Stomach (tissue), 4 donors: ENCODE data around the gene FOLR3.

Experiments
- POLR2A ChIP-seq, 4 donors: fragments of 450-650 bp; IDR thresholded peaks; one replicate each; pipeline ENCODE4 v1.6.1; 2016; ENCODE audit warnings: antibody characterized with exemption in 4 of 4, control low read depth in 2 of 4, mild to moderate bottlenecking in 1 of 4, moderate library complexity in 1 of 4
- TF ChIP-seq, protein P1 (sequence below), 7 experiments: fragments of 450-650 bp in 4 of 7; fragments of 200-600 bp in 3 of 7; sonication (generic) in 3 of 7; IDR thresholded peaks; one replicate each; pipeline ENCODE4 v1.5.1; 2016 to 2019; ENCODE audit warnings: antibody characterized with exemption in 7 of 7, control low read depth in 2 of 7, mild to moderate bottlenecking in 1 of 7

DNA sequence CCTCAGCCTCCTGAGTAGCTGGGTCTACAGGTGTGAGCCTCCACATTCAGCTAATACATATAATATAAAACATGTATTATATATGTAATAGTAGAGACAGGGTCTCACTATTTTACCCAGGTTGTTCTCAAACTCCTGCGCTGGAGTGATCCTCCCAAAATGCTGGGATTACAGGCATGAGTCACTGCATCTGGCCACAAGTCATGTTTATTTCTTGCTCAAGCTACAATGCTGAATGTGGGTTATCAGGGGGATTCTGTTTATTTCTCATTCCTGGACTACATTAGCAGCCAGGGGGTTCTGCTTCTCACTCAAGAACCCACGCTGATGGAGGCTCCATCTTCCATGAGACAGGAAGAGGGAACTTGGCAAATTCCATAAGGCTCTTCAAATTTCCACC lies 24.8 kb downstream of the FOLR3 start:
- TF ChIP-seq, protein P1, sequence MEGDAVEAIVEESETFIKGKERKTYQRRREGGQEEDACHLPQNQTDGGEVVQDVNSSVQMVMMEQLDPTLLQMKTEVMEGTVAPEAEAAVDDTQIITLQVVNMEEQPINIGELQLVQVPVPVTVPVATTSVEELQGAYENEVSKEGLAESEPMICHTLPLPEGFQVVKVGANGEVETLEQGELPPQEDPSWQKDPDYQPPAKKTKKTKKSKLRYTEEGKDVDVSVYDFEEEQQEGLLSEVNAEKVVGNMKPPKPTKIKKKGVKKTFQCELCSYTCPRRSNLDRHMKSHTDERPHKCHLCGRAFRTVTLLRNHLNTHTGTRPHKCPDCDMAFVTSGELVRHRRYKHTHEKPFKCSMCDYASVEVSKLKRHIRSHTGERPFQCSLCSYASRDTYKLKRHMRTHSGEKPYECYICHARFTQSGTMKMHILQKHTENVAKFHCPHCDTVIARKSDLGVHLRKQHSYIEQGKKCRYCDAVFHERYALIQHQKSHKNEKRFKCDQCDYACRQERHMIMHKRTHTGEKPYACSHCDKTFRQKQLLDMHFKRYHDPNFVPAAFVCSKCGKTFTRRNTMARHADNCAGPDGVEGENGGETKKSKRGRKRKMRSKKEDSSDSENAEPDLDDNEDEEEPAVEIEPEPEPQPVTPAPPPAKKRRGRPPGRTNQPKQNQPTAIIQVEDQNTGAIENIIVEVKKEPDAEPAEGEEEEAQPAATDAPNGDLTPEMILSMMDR (IDR thresholded peaks at IDR 0.05) = no peak
- TF ChIP-seq POLR2A (IDR thresholded peaks at IDR 0.05) = no peak
